AG10803 (cell line): ENCODE data around the gene PPM1B.

Source experiments
- DNase-seq: peaks from one replicate; pipeline ENCODE4 v3.0.0; 2010; ENCODE audit warnings: low read depth
- H3K4me3 ChIP-seq: 2 replicates; pipeline ENCODE4 v1.5.1; 2011; ENCODE audit warnings: mild to moderate bottlenecking, low read length, control low read depth
- CTCF ChIP-seq: conservative IDR thresholded peaks from 2 replicates; pipeline ENCODE4 v1.5.1; 2011; ENCODE audit warnings: mild to moderate bottlenecking, low read length, control low read depth, inconsistent platforms

PPM1B gene

GRCh38 chr2:44137872-44138551 is 30.7 kb upstream of the PPM1B start:
- no peak overlapping the region for H3K4me3 ChIP-seq
- TF ChIP-seq CTCF = no peak
- DNase-seq = no peak

GRCh38 chr2:44139741-44140140 is 28.9 kb upstream of the PPM1B start:
- no peak overlapping the region for H3K4me3 ChIP-seq
- no peak for DNase-seq
- no peak for TF ChIP-seq CTCF

- TF ChIP-seq CTCF = no peak
- DNase-seq = no peak
These were observed 26.4 kb upstream of the PPM1B start for GRCh38 chr2:44142306-44142705.

GRCh38 chr2:44143701-44144100 is 25.0 kb upstream of the PPM1B start:
- no peak for DNase-seq
- no peak for TF ChIP-seq CTCF
- H3K4me3 ChIP-seq = no peak overlapping the region

More at GRCh38 chr2:44142306-44142705, 26.4 kb upstream of the PPM1B start:
- H3K4me3 ChIP-seq = no peak overlapping the region

GRCh38 chr2:44148999-44149398 is 19.7 kb upstream of the PPM1B start:
- DNase-seq = no peak
- TF ChIP-seq CTCF = no peak
- no peak overlapping the region for H3K4me3 ChIP-seq

- no peak for TF ChIP-seq CTCF
- DNase-seq = no peak
These were observed 18.2 kb upstream of the PPM1B start for GRCh38 chr2:44150473-44150872.

GRCh38 chr2:44152865-44153669 is 15.6 kb upstream of the PPM1B start:
- no peak for DNase-seq
- H3K4me3 ChIP-seq = no peak overlapping the region
- no peak for TF ChIP-seq CTCF

More at GRCh38 chr2:44150473-44150872, 18.2 kb upstream of the PPM1B start:
- H3K4me3 ChIP-seq = no peak overlapping the region
